ENCODE measurements around the gene AFTPH. TPM values are rescaled to one million over a fixed set of nuclear protein-coding genes. Genes with fewer than 3 reads are reported as not detected.

AFTPH gene
- total RNA-seq, 1 donor from 2014 or later, result 13.3 TPM

DNA sequence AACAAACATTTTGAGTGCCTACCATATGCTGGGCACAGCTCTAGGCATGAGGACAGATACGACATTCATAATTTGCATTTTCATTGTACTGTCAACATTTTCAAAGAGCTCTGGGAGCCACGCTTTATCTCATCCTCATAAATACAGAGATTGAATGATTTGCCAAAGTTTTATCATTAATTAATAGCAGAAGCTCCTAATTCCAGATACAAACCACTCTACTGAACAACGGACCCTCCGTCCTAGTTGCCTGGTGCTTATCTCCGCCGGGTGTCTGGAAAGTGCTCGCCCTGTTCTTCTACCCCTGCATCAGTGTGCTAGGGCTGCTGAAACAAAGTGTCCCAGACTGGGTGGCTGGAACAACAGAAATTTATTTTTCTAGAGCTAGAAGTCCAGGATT, 105.7 kb downstream of the AFTPH start:
- peak; percentile 2 for DNase-seq
- H3K27me3 Mint-ChIP-seq (ENCODE audit: unreplicated experiment), result peaks cover 8% of the 10 kb centered on the region
- peaks cover 12% of the 10 kb centered on the region for H3K9me3 Mint-ChIP-seq (ENCODE audit: unreplicated experiment)
- H3K4me3 Mint-ChIP-seq (ENCODE audit: unreplicated experiment), result no peak overlapping the region
- H3K27ac Mint-ChIP-seq (ENCODE audit: unreplicated experiment), result peak overlapping the region; percentile 19
- H3K4me1 Mint-ChIP-seq (ENCODE audit: low read depth, unreplicated experiment), result peaks cover 49% of the 10 kb centered on the region
- TF ChIP-seq, protein P1, sequence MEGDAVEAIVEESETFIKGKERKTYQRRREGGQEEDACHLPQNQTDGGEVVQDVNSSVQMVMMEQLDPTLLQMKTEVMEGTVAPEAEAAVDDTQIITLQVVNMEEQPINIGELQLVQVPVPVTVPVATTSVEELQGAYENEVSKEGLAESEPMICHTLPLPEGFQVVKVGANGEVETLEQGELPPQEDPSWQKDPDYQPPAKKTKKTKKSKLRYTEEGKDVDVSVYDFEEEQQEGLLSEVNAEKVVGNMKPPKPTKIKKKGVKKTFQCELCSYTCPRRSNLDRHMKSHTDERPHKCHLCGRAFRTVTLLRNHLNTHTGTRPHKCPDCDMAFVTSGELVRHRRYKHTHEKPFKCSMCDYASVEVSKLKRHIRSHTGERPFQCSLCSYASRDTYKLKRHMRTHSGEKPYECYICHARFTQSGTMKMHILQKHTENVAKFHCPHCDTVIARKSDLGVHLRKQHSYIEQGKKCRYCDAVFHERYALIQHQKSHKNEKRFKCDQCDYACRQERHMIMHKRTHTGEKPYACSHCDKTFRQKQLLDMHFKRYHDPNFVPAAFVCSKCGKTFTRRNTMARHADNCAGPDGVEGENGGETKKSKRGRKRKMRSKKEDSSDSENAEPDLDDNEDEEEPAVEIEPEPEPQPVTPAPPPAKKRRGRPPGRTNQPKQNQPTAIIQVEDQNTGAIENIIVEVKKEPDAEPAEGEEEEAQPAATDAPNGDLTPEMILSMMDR (IDR thresholded peaks at IDR 0.05; ENCODE audit: partially characterized antibody, unreplicated experiment), result no peak
- no peaks in the 10 kb centered on the region for H3K36me3 Mint-ChIP-seq (ENCODE audit: unreplicated experiment)

DNA sequence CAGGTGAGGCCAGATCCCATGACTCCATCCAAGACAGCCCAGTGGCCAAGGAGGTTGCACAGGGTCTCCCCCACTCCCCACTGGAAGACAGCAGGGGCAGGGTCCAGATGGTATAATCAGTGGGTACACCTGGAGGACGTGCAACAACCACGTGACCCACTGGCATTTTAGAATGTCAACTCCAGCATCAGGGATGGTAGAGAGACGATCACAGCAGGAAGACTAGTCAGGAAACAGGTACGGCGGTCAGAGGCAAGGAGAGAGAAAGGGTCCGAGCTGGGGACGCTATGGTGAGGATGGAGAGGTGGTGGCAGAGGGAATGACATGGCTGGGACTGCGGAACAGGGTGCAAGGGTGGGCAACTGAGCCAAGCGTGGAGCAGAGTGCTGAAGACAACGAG, 106.6 kb downstream of the AFTPH start:
- TF ChIP-seq, protein P1 (IDR thresholded peaks at IDR 0.05; ENCODE audit: partially characterized antibody, unreplicated experiment), result no peak
- Mint-ChIP-seq H3K27me3 (ENCODE audit: unreplicated experiment) (peaks cover 7% of the 10 kb centered on the region), H3K36me3 (ENCODE audit: unreplicated experiment) (no peaks in the 10 kb centered on the region), H3K4me3 (ENCODE audit: unreplicated experiment) (peak overlapping the region; percentile 32), H3K9me3 (ENCODE audit: unreplicated experiment) (peaks cover 12% of the 10 kb centered on the region), H3K27ac (ENCODE audit: unreplicated experiment) (peak overlapping the region; percentile 28), H3K4me1 (ENCODE audit: low read depth, unreplicated experiment) (peaks cover 55% of the 10 kb centered on the region)
- no peak for DNase-seq

DNA sequence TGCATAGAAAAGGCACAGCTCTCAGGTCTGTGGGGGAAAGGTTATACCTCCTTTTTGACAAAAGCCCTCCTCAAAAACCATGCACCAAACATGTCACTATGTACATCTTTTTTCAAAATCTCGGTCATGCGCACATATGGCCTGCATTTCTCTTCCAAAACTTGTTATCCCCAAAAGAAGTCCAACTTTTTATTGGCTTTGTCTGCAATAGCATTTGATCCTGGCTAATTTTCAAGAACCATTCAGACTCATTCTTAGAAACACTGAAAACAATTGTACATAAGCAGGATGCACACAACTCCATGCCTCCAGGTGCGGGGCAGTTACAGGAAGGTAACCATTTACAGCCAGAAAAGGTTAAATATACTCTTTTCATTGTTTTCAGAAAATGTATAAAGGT, 107.6 kb downstream of the AFTPH start:
- Mint-ChIP-seq H3K27ac (ENCODE audit: unreplicated experiment) (peak overlapping the region; percentile 17), H3K27me3 (ENCODE audit: unreplicated experiment) (peaks cover 6% of the 10 kb centered on the region), H3K4me3 (ENCODE audit: unreplicated experiment) (no peak overlapping the region), H3K9me3 (ENCODE audit: unreplicated experiment) (peaks cover 9% of the 10 kb centered on the region), H3K4me1 (ENCODE audit: low read depth, unreplicated experiment) (peaks cover 61% of the 10 kb centered on the region), H3K36me3 (ENCODE audit: unreplicated experiment) (no peaks in the 10 kb centered on the region)
- TF ChIP-seq, protein P1 (IDR thresholded peaks at IDR 0.05; ENCODE audit: partially characterized antibody, unreplicated experiment), result no peak
- no peak for DNase-seq

DNA sequence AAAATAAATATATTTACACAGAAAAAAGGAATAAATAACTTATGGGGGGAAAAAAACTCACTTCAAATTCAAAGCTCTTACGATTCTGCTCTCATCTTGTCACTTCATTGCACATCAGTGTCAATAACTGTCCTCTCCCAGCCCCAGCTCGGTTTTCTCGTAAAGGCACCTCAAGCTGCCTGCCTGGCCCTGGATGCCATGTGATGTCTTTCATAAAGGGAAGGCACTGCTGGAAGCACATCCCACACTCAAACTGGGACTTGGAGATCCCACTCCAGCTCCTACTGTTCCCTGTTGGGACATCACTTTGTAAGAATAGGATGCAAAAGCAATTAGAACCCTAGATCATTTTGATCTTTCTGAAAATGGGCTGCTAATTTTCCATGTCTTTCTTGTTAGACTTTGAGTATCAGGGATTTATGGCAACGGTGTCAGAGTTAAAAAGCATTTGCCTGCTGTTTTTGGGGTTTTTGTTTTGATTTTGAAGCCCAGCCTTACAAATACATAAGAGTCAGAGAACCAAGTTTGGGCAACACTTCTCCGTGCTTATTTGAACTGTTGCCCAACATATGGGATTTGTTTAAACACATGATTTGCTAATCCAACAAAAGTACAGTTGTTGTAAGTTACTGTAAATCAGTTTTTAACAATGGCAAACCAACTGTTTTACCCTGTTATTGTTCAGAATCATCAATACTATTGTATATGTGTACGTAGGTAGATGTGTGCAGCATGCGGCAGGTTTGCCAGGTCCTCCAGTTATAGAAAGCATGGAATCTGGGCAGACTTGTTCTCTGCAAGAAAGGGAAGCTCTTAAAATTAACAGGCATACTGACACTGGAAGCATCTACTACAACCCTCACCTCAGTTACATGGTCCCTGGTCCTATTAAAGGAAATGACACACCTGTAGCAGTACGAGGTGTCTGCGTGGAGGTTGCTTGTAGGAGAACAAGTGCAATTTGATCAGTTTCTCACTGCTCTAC, 109.0 kb downstream of the AFTPH start:
- Mint-ChIP-seq H3K9me3 (ENCODE audit: unreplicated experiment) (peaks cover 9% of the 10 kb centered on the region), H3K27me3 (ENCODE audit: unreplicated experiment) (peaks cover 6% of the 10 kb centered on the region), H3K4me1 (ENCODE audit: low read depth, unreplicated experiment) (peaks cover 70% of the 10 kb centered on the region), H3K36me3 (ENCODE audit: unreplicated experiment) (no peaks in the 10 kb centered on the region), H3K27ac (ENCODE audit: unreplicated experiment) (peak overlapping the region; percentile 76), H3K4me3 (ENCODE audit: unreplicated experiment) (peak overlapping the region; percentile 72)
- DNase-seq, result no peak
- TF ChIP-seq, protein P1 (IDR thresholded peaks at IDR 0.05; ENCODE audit: partially characterized antibody, unreplicated experiment), result no peak

Measured in glutamatergic neuron (in vitro differentiated cells).